ENCODE data around the gene LRBA. TPM values are rescaled to one million over a fixed set of nuclear protein-coding genes. Genes with fewer than 3 reads are reported as not detected.
"Not testable (repeated sequence)": the region's sequence is repeated elsewhere in the genome, so short reads cannot be mapped to it uniquely, and the experiment has no call there.

The LRBA gene
- total RNA-seq, 1 donor from 2014 or later = 52.4 TPM

- DNase-seq = not testable (repeated sequence)
Observed at GRCh38 chr4:150557811-150558210, 457.3 kb downstream of the LRBA start.

- DNase-seq = no peak
Observed at GRCh38 chr4:150547154-150547838, 467.8 kb downstream of the LRBA start.

GRCh38 chr4:150546286-150546685, 468.8 kb downstream of the LRBA start:
- DNase-seq = no peak

GRCh38 chr4:150543042-150543441, 472.0 kb downstream of the LRBA start:
- DNase-seq = no peak

GRCh38 chr4:150541681-150542080, 473.4 kb downstream of the LRBA start:
- DNase-seq = no peak

- no peak for DNase-seq
Observed at GRCh38 chr4:150540959-150541360, 474.1 kb downstream of the LRBA start.

GRCh38 chr4:150540536-150540935, 474.5 kb downstream of the LRBA start:
- DNase-seq = no peak

- not testable (repeated sequence) for DNase-seq
Observed at GRCh38 chr4:150537911-150538310, 477.2 kb downstream of the LRBA start.

- DNase-seq = no peak
Observed at GRCh38 chr4:150534818-150535217, 480.3 kb downstream of the LRBA start.

- DNase-seq = no peak
Observed at GRCh38 chr4:150533673-150534072, 481.4 kb downstream of the LRBA start.

GRCh38 chr4:150525321-150525868, 489.7 kb downstream of the LRBA start:
- DNase-seq = no peak

- DNase-seq = peak; percentile 57
Observed at GRCh38 chr4:150518559-150518958, 496.5 kb downstream of the LRBA start.

GRCh38 chr4:150515135-150515534, 499.9 kb downstream of the LRBA start:
- peak; percentile 69 for DNase-seq

GRCh38 chr4:150514709-150515108, 500.4 kb downstream of the LRBA start:
- no peak for DNase-seq

- DNase-seq = peak; percentile 71
Observed at GRCh38 chr4:150510176-150510865, 504.8 kb downstream of the LRBA start.

- not testable (repeated sequence) for DNase-seq
Observed at GRCh38 chr4:150507656-150508055, 507.4 kb downstream of the LRBA start.

- DNase-seq = no peak
Observed at GRCh38 chr4:150501983-150502382, 513.1 kb downstream of the LRBA start.

GRCh38 chr4:150501009-150501727, 513.9 kb downstream of the LRBA start:
- no peak for DNase-seq

GRCh38 chr4:150497612-150498011, 517.5 kb downstream of the LRBA start:
- no peak for DNase-seq

GRCh38 chr4:150495550-150495949, 519.5 kb downstream of the LRBA start:
- DNase-seq = no peak

- no peak for DNase-seq
Observed at GRCh38 chr4:150493851-150494250, 521.2 kb downstream of the LRBA start.

GRCh38 chr4:150491132-150492049, 523.7 kb downstream of the LRBA start:
- no peak for DNase-seq

Data from dermis blood vessel endothelial cell (primary cell).